ENCODE measurements around the gene DHCR24.
"Not testable (repeated sequence)": the region's sequence is repeated elsewhere in the genome, so short reads cannot be mapped to it uniquely, and the experiment has no call there.

DHCR24 gene

GRCh38 chr1:54888080-54888733 is 1.2 kb upstream of the DHCR24 start:
- in situ Hi-C loops (cut with MboI; ENCODE audit: low sequenced_read_pairs): no loop called here

DNA sequence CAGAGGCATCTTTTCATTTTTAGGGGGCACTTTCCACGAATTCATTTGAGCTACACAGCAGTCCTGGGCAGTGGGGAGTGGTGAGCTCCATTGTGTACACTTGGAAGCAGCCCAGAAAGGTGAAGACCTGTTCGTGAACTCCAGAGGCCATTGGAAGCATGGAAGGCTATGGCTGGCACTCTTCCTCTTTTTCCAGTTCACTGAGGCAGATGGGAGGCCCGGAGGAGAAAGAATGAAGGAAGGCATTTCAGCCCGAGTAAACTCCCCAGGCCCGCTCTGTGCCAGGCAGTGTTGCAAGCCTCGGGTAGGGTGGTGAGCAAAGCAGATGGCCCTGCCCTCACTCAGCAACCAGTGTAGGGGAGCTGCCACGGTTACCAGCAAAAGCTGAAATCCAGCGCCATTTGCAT is 673 bp upstream of the DHCR24 start:
- in situ Hi-C loops (cut with MboI; ENCODE audit: low sequenced_read_pairs): no loop called here

DNA sequence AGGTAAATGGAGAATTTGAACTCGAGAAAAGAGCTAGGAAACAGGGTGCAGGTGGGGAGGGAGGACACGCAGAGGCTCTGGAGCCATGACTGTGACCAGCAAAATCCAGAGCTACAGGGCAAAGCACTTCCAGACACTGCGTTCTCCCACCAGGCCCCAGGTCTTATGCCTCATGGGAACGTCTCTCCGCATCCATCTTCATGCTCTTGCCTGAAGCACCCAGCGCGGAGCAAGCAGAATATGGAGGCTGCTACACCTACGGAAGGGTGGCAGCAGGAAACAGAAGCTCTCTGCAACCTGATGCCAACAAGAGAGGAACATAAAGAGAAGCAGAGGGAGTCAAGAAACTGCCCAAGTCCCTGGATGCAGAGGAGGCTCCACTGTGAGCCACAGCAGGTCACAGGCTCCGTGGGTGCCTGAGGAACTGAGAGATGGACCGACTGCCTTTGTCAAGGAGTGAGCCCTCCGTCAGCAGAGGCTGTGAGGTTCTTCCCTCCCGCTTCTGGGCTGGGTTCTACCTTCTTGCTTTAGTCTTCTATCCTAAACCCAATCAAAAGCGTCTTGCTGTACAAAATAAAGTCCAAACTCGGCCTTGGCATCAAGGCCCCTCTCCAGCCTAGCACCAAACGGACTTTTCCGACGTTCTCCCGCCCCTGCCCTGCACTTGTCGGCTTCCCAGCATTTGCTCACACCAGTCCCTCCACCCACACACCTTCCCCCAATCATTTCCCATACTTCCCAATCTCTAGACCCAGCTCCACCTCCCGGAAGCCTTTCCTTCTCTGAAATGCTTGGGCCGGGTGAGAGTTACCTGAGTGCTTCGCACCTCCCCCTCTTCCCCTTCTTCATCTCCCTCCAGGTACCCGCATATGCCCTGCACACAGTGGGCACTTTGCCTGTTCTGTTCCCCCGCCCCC is 930 bp downstream of the DHCR24 start:
- in situ Hi-C loops (cut with MboI; ENCODE audit: low sequenced_read_pairs): no loop called here

DNA sequence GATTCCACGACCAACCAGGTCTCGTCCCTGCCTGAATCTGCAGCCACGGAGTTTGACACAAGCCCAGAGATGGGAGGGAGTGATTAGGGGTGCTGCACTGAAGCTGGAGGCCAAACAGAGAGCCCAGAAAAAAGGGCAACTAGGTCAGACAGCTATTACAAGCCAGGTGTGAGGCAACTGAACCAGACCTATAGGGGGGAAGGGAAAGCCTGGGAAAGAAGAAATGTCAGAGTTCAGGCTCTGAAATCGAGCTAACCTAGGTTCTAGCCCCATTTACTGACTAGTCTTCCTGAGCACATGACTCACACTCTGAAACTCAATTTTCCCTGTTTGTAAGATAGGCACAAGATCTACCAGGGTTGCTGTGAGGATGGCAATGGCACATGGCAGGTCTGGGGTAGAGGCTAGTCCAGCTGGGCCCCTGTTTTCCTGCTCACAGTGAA is 1.7 kb downstream of the DHCR24 start:
- in situ Hi-C loops (cut with MboI; ENCODE audit: low sequenced_read_pairs): no loop called here

DNA sequence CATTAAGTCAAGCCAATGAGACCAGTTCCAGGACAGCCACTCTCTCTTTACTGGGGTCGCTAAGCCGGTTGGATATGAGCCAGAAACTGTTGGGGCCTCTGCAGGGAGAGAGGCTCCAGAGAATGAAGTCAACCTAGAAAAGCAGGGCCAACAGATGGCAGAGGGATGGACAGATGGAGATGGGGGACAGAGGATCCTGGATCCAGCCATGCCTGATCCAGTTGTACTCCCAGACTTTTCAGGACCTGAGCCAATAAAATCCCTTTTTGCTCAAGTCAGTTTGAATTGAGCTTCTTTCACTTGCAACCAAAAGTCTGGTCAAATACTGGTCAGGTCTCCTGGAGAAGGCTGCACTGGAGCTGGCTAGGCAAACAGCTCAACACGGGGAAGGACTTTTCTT is 2.2 kb downstream of the DHCR24 start:
- in situ Hi-C loops (cut with MboI; ENCODE audit: low sequenced_read_pairs): no loop called here

DNA sequence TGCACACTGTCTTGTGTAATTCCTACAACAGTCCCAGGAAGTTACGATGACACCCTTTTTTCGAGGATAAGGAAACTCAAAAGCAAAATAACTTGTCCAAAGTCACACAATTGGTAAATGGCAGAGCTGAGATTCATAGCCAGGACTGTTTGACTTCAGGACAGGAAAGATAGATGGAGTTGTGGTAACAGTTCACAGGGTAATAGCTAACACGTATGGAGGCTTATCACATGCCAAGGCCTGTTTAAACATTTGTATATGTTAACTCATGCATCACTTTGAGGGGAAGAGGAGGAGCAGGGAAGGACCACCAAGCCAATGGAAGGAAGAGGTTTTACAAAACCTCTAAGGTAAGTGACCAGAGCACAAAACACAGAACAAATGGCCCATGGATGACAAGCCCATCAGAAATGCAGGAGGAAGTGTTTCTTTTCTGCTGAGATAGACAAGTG is 2.8 kb downstream of the DHCR24 start:
- in situ Hi-C loops (cut with MboI; ENCODE audit: low sequenced_read_pairs): no loop called here

- in situ Hi-C loops (cut with MboI; ENCODE audit: low sequenced_read_pairs): no loop called here
These were observed 3.5 kb downstream of the DHCR24 start for GRCh38 chr1:54883349-54884102.

DNA sequence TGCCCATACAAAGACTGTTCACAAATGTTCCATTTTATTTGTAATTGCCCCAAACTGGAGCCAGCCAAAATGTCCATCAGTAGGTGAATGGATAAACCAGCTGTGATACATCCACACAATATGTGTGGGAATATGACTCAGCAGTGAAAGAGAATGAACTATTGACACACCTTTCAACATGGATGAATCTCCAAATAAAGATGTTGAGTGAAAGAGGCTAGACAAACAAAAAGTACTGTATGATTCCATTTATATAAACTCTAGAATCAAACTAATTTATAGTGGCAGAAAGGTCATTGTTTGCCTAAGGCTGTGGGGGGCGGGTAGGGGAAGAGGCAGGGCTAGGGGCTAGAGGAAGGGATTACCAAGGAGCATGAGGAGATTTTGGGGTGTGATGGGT is 4.5 kb downstream of the DHCR24 start:
- in situ Hi-C loops (cut with MboI; ENCODE audit: low sequenced_read_pairs): no loop called here

GRCh38 chr1:54881604-54882003 is 5.4 kb downstream of the DHCR24 start:
- in situ Hi-C loops (cut with MboI; ENCODE audit: low sequenced_read_pairs): not testable (repeated sequence)

DNA sequence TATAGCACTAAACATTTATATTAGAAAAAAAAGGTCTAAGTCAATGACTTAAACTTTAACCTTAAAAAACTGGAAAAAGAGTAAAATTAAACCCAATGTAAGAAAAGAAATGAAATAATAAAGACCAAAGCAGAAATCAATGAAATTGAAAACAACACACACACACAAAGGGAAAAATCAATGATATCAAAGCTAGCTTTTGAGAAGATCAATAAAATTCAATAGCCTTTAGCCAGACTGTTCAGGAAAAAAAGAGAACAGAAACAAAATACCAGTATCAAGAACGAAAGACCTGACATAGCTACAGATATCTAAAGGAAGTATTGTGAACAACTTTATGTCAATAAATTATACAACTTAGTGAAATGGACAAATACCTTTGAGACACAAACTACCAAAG is 7.1 kb downstream of the DHCR24 start:
- in situ Hi-C loops (cut with MboI; ENCODE audit: low sequenced_read_pairs): no loop called here

GRCh38 chr1:54876814-54877213 is 10.2 kb downstream of the DHCR24 start:
- in situ Hi-C loops (cut with MboI; ENCODE audit: low sequenced_read_pairs): no loop called here

DNA sequence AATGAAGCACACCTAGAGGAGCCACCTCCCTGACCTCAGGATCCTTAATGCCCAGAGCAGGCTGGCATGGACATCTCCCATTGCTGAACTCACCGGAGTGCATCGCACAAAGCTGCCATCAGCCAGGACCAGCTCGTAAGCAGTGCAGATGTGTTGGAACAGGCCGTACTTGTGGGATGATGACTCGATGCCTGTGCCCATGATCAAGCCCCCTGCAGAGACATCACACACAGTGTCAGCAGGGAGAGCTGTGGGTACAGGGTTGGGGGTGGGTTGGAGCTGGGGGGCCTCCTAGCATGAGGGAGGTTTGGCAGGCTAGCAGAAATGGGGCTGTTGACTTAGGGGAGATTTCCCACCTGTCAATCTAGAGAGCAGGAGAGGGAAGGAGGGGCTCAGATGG is 12.0 kb downstream of the DHCR24 start:
- in situ Hi-C loops (cut with MboI; ENCODE audit: low sequenced_read_pairs): no loop called here

DNA sequence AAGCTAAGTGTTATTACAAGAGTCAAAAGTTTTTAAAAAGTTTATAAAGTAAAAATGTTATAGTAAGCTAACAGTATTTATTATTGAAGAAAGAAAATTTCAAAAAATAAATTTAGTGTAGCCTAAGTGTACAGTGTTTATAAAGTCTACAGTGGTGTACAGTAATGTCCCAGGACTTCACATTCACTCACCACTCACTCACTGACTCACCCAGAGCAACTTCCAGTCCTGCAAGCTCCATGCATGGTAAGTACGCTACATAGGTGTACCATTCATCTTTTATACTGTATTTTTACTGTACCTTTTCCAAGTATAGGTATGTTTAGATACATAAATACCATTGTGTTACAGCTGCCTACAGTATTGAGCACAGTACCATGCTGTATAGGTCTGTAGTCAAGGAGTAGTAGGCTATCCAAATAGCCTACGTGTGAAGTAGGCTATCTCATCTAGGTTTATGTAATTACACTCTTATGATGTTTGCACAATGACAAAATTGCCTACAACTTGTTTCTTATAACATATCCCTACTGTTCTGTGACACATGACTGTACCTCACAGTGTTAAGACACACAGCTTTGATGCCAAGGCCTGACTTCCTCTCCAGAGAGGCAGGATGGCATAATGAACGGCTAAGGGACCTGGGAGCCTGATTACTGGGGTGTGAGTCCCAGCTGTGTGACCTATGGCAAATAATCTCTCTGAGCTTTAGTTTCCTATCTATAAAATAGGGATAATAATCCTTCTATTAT is 12.7 kb downstream of the DHCR24 start:
- in situ Hi-C loops (cut with MboI; ENCODE audit: low sequenced_read_pairs): no loop called here

DNA sequence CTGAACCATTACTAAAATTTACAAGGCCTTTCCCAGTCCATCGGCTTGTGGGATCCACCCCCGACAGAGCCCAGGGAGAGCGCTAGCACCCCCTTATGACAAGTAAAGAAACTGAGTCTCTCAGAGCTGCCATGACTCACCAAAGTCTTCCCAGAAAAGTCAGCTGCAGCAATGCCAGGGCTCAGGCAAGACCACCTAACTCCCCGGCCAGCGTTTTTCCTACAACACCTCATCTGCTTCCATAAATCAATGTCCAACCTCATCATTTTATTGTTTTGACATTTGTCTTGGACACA is 15.0 kb downstream of the DHCR24 start:
- in situ Hi-C loops (cut with MboI; ENCODE audit: low sequenced_read_pairs): no loop called here

GRCh38 chr1:54871275-54872035 is 15.5 kb downstream of the DHCR24 start:
- in situ Hi-C loops (cut with MboI; ENCODE audit: low sequenced_read_pairs): no loop called here

GRCh38 chr1:54870869-54871268 is 16.1 kb downstream of the DHCR24 start:
- in situ Hi-C loops (cut with MboI; ENCODE audit: low sequenced_read_pairs): no loop called here

DNA sequence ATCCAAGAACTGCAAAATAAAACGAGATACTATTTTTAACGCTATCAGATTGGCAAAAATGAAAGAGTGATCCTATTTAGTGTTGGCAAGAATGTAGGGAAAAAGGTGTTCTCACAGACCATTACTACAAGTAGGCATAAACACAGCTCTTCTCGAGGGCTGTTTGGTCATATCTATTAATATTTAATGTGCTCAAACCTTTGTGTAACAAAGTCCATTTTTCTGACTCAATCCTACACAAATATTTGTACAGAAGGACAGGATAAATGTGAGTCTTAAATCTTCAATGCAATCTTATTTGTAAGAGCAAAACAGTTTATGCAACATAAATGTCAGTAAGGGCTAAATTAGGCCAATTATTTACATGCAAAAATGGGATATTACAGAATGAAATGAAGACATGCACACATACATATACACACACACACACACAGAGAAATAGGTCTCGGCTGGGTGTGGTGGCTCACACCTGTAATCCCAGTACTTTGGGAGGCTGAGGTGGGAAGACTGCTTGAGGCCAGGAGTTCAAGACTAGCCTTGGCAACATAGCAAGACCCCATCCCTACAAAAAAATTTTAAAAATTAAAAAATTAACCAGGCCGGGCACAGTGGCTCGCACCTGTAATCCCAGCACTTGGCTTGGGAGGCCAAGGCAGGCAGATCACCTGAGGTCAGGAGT is 17.7 kb downstream of the DHCR24 start:
- in situ Hi-C loops (cut with MboI; ENCODE audit: low sequenced_read_pairs): no loop called here

DNA sequence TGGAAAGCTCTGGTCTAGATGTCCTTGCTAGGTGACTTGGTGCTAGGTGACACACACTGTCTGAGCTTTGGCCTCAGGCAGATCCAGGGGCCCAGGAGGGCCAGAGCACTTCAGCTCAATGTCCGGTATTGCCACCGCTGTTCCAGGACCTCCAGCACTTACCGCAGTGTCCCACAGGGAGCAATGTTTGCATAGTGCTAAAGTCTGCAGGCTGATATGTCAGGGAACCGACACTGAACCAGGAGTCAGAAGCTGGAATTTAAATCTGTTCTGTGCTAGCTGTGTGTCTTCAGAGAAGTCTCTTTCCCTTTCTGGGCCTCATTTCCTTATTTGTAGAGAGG is 19.3 kb downstream of the DHCR24 start:
- in situ Hi-C loops (cut with MboI; ENCODE audit: low sequenced_read_pairs): no loop called here

DNA sequence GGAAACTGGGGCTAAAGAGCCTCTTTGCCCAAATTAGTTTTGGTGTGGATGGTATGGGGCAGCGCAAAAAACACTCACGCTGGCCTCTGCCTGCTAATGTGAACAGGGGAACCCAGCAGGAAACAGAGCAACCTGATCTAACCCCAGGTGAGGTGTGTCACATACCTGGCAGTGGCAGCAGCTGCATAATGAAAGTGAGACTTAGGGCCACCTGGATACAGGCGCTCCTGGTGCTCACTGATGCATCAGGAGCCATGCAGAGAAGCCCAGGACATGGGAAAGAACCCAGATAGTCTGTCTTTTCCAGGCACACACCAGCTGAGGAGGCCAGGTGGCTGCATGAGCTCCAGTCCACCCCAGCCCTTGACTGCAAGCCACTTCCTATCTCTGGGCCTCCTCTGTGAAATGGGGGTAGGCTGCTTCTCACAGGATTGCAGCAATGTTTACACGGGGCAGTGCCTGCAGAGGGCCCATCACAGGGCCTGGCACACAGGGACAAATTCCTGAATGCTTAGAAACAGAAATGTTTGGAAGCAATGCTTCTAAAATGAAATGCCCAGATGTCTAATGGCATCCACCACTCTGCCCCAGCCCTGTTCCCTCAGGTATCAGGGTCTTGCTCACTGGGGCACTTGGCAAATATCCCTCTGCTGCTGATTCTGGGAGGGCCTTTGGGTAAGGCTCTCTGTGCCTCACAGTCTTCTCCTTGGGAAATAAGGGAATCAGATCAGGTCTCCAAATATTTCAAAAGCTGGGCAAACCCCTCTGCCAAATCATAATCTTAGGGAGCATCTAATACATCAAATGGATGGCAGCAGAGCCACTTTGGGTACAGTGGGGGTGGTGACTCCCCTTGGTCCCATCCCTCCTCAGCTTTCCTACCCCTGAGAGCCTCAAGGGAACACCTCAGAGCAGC is 19.9 kb downstream of the DHCR24 start:
- in situ Hi-C loops (cut with MboI; ENCODE audit: low sequenced_read_pairs): no loop called here
